Testis (tissue), 2 donors: ENCODE data around the gene UVRAG.

ENCODE experiments used
- POLR2A ChIP-seq: fragments of 450-650 bp; IDR thresholded peaks from one replicate; pipeline ENCODE4 v1.6.1; 2017; ENCODE audit warnings: antibody characterized with exemption, mild to moderate bottlenecking, moderate library complexity
- TF ChIP-seq, protein P1 (sequence below), 3 experiments: fragments of 450-650 bp in 2 of 3; fragments of 200-600 bp in 1 of 3; sonication (generic) in 1 of 3; IDR thresholded peaks; one replicate each; pipeline ENCODE4 v1.5.1; 2016 to 2019; ENCODE audit warnings: antibody characterized with exemption in 3 of 3, mild to moderate bottlenecking in 2 of 3, moderate library complexity in 1 of 3

DNA sequence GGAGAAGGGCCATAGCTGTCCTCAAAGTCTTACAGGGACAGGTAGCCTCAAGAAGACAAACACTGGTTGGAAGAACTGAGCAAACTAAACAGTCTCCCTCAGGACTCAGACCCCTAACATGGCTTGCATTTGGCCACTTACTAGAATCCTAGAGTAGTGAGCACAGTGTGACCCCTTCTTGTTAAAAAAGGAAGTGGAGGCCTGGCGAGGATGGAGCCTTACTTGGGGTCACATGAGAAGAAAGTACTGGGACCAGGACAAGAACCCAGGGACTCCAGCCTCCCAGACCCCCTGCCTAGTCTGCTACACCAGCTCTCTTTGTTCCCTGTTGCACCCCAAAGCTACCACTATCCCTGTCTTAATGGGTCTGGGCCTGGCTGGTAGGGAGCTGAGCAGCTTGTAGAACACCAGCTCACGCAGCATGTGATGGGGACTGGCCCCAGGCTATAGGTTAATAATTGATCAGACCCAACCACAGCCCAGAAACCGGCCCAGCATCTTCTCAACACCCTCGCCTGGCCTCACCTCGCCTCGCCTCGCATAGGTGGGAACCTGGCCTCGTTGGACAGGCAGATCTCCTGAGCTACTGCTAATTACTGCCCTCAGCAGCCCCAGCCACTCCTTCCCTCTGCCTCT lies 28.8 kb upstream of the UVRAG start:
- TF ChIP-seq, protein P1, sequence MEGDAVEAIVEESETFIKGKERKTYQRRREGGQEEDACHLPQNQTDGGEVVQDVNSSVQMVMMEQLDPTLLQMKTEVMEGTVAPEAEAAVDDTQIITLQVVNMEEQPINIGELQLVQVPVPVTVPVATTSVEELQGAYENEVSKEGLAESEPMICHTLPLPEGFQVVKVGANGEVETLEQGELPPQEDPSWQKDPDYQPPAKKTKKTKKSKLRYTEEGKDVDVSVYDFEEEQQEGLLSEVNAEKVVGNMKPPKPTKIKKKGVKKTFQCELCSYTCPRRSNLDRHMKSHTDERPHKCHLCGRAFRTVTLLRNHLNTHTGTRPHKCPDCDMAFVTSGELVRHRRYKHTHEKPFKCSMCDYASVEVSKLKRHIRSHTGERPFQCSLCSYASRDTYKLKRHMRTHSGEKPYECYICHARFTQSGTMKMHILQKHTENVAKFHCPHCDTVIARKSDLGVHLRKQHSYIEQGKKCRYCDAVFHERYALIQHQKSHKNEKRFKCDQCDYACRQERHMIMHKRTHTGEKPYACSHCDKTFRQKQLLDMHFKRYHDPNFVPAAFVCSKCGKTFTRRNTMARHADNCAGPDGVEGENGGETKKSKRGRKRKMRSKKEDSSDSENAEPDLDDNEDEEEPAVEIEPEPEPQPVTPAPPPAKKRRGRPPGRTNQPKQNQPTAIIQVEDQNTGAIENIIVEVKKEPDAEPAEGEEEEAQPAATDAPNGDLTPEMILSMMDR (IDR thresholded peaks at IDR 0.05) = no peak
- TF ChIP-seq POLR2A = no peak
